HG02840 (cell line): ENCODE results near the gene RNU1-1.
"Not testable (repeated sequence)": the region's sequence is repeated elsewhere in the genome, so short reads cannot be mapped to it uniquely, and the experiment has no call there.

Experiments used
- ATAC-seq: cut with Tn5 transposase; IDR thresholded peaks from one replicate; pipeline ENCODE4 v1.9.1; 2021; ENCODE audit warnings: mild to moderate bottlenecking, moderate library complexity, moderate number of reproducible peaks; ENCODE audit not compliant: unreplicated experiment, low FRiP score

Gene RNU1-1

GRCh38 chr1:16525769-16526168 is 11.7 kb upstream of the RNU1-1 start:
- ATAC-seq, result not testable (repeated sequence)

- not testable (repeated sequence) for ATAC-seq
Observed at GRCh38 chr1:16521679-16522078, 7.6 kb upstream of the RNU1-1 start.

- ATAC-seq, result no peak
Observed at GRCh38 chr1:16521288-16521583, 7.2 kb upstream of the RNU1-1 start.

GRCh38 chr1:16520435-16521287 is 6.6 kb upstream of the RNU1-1 start:
- ATAC-seq, result not testable (repeated sequence)

GRCh38 chr1:16519255-16519951 is 5.3 kb upstream of the RNU1-1 start:
- not testable (repeated sequence) for ATAC-seq

GRCh38 chr1:16518913-16519254 is 4.8 kb upstream of the RNU1-1 start:
- not testable (repeated sequence) for ATAC-seq

- not testable (repeated sequence) for ATAC-seq
Observed at GRCh38 chr1:16516694-16517410, 2.8 kb upstream of the RNU1-1 start.

- peak; percentile 87 for ATAC-seq
Observed at GRCh38 chr1:16513412-16514106, 526 bp downstream of the RNU1-1 start.

- not testable (repeated sequence) for ATAC-seq
Observed at GRCh38 chr1:16512624-16513411, 1.3 kb downstream of the RNU1-1 start.

GRCh38 chr1:16511926-16512325 is 2.2 kb downstream of the RNU1-1 start:
- not testable (repeated sequence) for ATAC-seq

- ATAC-seq, result not testable (repeated sequence)
Observed at GRCh38 chr1:16508861-16509445, 5.1 kb downstream of the RNU1-1 start.

- ATAC-seq, result not testable (repeated sequence)
Observed at GRCh38 chr1:16506364-16507136, 7.5 kb downstream of the RNU1-1 start.

- ATAC-seq, result not testable (repeated sequence)
Observed at GRCh38 chr1:16505870-16506269, 8.2 kb downstream of the RNU1-1 start.

GRCh38 chr1:16503494-16503893 is 10.6 kb downstream of the RNU1-1 start:
- no peak for ATAC-seq

- not testable (repeated sequence) for ATAC-seq
Observed at GRCh38 chr1:16501446-16501845, 12.6 kb downstream of the RNU1-1 start.

- not testable (repeated sequence) for ATAC-seq
Observed at GRCh38 chr1:16500975-16501374, 13.1 kb downstream of the RNU1-1 start.

- ATAC-seq, result not testable (repeated sequence)
Observed at GRCh38 chr1:16500466-16500865, 13.6 kb downstream of the RNU1-1 start.

- peak; percentile 83 for ATAC-seq
Observed at GRCh38 chr1:16498573-16499413, 15.3 kb downstream of the RNU1-1 start.
